ENCODE results near the gene NPIPA3.
"Not testable (repeated sequence)": the region's sequence is repeated elsewhere in the genome, so short reads cannot be mapped to it uniquely, and the experiment has no call there.

NPIPA3 gene

GRCh38 chr16:14703156-14704011, at the start of gene NPIPA3:
Gene NPIPA3, plus strand, starts transcription at chr16:14703411. Its CDS starts 5,533 bp downstream, at chr16:14708944.
- DNase-seq; in situ Hi-C loops (cut with HindIII; ENCODE audit: low pct_ligation_motif_present, low pct_unique_long_range_greater_than_20kb, low sequenced_read_pairs): not testable (repeated sequence)

GRCh38 chr16:14658063-14658462, 45.1 kb upstream of the NPIPA3 start:
- DNase-seq = peak; percentile 61
- in situ Hi-C loops (cut with HindIII; ENCODE audit: low pct_ligation_motif_present, low pct_unique_long_range_greater_than_20kb, low sequenced_read_pairs) = no loop called here

GRCh38 chr16:14667347-14668266, 35.6 kb upstream of the NPIPA3 start:
- DNase-seq = no peak
- in situ Hi-C loops (cut with HindIII; ENCODE audit: low pct_ligation_motif_present, low pct_unique_long_range_greater_than_20kb, low sequenced_read_pairs) = no loop called here

- in situ Hi-C loops (cut with HindIII; ENCODE audit: low pct_ligation_motif_present, low pct_unique_long_range_greater_than_20kb, low sequenced_read_pairs) = no loop called here
- DNase-seq = no peak
These were observed 34.5 kb upstream of the NPIPA3 start for GRCh38 chr16:14668556-14669223.

GRCh38 chr16:14669776-14670175, 33.4 kb upstream of the NPIPA3 start:
- in situ Hi-C loops (cut with HindIII; ENCODE audit: low pct_ligation_motif_present, low pct_unique_long_range_greater_than_20kb, low sequenced_read_pairs) = no loop called here
- no peak for DNase-seq

- in situ Hi-C loops (cut with HindIII; ENCODE audit: low pct_ligation_motif_present, low pct_unique_long_range_greater_than_20kb, low sequenced_read_pairs) = no loop called here
- no peak for DNase-seq
These were observed 30.7 kb upstream of the NPIPA3 start for GRCh38 chr16:14672403-14672971.

GRCh38 chr16:14676633-14677032, 26.6 kb upstream of the NPIPA3 start:
- in situ Hi-C loops (cut with HindIII; ENCODE audit: low pct_ligation_motif_present, low pct_unique_long_range_greater_than_20kb, low sequenced_read_pairs) = no loop called here
- DNase-seq = no peak

GRCh38 chr16:14677627-14678026, 25.6 kb upstream of the NPIPA3 start:
- in situ Hi-C loops (cut with HindIII; ENCODE audit: low pct_ligation_motif_present, low pct_unique_long_range_greater_than_20kb, low sequenced_read_pairs) = no loop called here

GRCh38 chr16:14678748-14679497, 24.3 kb upstream of the NPIPA3 start:
- in situ Hi-C loops (cut with HindIII; ENCODE audit: low pct_ligation_motif_present, low pct_unique_long_range_greater_than_20kb, low sequenced_read_pairs) = no loop called here
- DNase-seq = no peak

More at GRCh38 chr16:14677627-14678026, 25.6 kb upstream of the NPIPA3 start:
- no peak for DNase-seq

- in situ Hi-C loops (cut with HindIII; ENCODE audit: low pct_ligation_motif_present, low pct_unique_long_range_greater_than_20kb, low sequenced_read_pairs); DNase-seq: not testable (repeated sequence)
These were observed 22.8 kb upstream of the NPIPA3 start for GRCh38 chr16:14680396-14680795.

GRCh38 chr16:14681115-14681514, 22.1 kb upstream of the NPIPA3 start:
- DNase-seq = no peak
- in situ Hi-C loops (cut with HindIII; ENCODE audit: low pct_ligation_motif_present, low pct_unique_long_range_greater_than_20kb, low sequenced_read_pairs) = no loop called here

- no peak for DNase-seq
- in situ Hi-C loops (cut with HindIII; ENCODE audit: low pct_ligation_motif_present, low pct_unique_long_range_greater_than_20kb, low sequenced_read_pairs) = no loop called here
These were observed 21.1 kb upstream of the NPIPA3 start for GRCh38 chr16:14682121-14682520.

- DNase-seq; in situ Hi-C loops (cut with HindIII; ENCODE audit: low pct_ligation_motif_present, low pct_unique_long_range_greater_than_20kb, low sequenced_read_pairs): not testable (repeated sequence)
These were observed 17.1 kb upstream of the NPIPA3 start for GRCh38 chr16:14685870-14686793.

GRCh38 chr16:14694129-14694528, 9.1 kb upstream of the NPIPA3 start, which contains the start of gene PLA2G10:
Gene PLA2G10, minus strand, starts transcription at chr16:14694308. Its CDS starts 79 bp downstream, at chr16:14694229.
- DNase-seq; in situ Hi-C loops (cut with HindIII; ENCODE audit: low pct_ligation_motif_present, low pct_unique_long_range_greater_than_20kb, low sequenced_read_pairs): not testable (repeated sequence)

GRCh38 chr16:14701859-14702258, 1.4 kb upstream of the NPIPA3 start:
- in situ Hi-C loops (cut with HindIII; ENCODE audit: low pct_ligation_motif_present, low pct_unique_long_range_greater_than_20kb, low sequenced_read_pairs); DNase-seq: not testable (repeated sequence)

GRCh38 chr16:14702672-14703071, 539 bp upstream of the NPIPA3 start:
- DNase-seq; in situ Hi-C loops (cut with HindIII; ENCODE audit: low pct_ligation_motif_present, low pct_unique_long_range_greater_than_20kb, low sequenced_read_pairs): not testable (repeated sequence)

GRCh38 chr16:14733233-14733632, 30.0 kb downstream of the NPIPA3 start:
- in situ Hi-C loops (cut with HindIII; ENCODE audit: low pct_ligation_motif_present, low pct_unique_long_range_greater_than_20kb, low sequenced_read_pairs); DNase-seq: not testable (repeated sequence)
